HepG2 (cell line): ENCODE data around the gene FAHD2A. TPM values are rescaled to one million over a fixed set of nuclear protein-coding genes. Genes with fewer than 3 reads are reported as not detected.
A peak's percentile ranks its signal among the peaks of the same experiment; 100 is the strongest.

Experiments
- ATAC-seq: fragments of 200-7000 bp; cut with Tn5 transposase; 3 replicates; pipeline ENCODE4 v1.9.1; 2020; ENCODE audit warnings: mild to moderate bottlenecking, moderate library complexity
- BruUV-seq: library from RNA; stranded (reverse); fragments of 400-500 nt; replicated peaks from 2 replicates; lab custom pipeline; 2021; lab: Mats Ljungman, UMichigan
- CTCF ChIA-PET: fragments of 300-600 bp; formaldehyde crosslinking; extraction: SDS; loops from one replicate; lab custom pipeline; 2021; ENCODE audit warnings: low total read pairs, inconsistent platforms, low intra/inter-chr PET ratio; lab: Yijun Ruan, JAX
- POLR2A ChIA-PET: fragments of 350-600 bp; sonication (Branson Sonifier 250); formaldehyde crosslinking; loops from one replicate; lab custom pipeline; 2020; ENCODE audit warnings: antibody characterized with exemption, inconsistent platforms; lab: Yijun Ruan, JAX
- DNase-seq: peaks from one replicate; pipeline ENCODE4 v3.0.0-alpha.2; 2015; ENCODE audit warnings: low spot score
- FAIRE-seq: peaks from 3 replicates; lab custom pipeline; 2011; peaks lifted over from hg19 to GRCh38; lab: Jason Lieb, UNC
- H2AFZ ChIP-seq: one replicate; pipeline ENCODE4 v1.6.1; 2011; ENCODE audit warnings: low read length, inconsistent platforms
- H3K27ac ChIP-seq: fragments of 300-600 bp; 3 replicates; pipeline ENCODE4 v1.8.0; 2011; ENCODE audit warnings: mixed run types, mild to moderate bottlenecking, mixed read lengths, low read length, inconsistent platforms; ENCODE audit not compliant: insufficient read depth; ENCODE audit errors: extremely low read length
- H3K27me3 ChIP-seq, 2 experiments: fragments of 200-600 bp in 1 of 2; 2 replicates in 1 of 2; 3 replicates in 1 of 2; pipeline versions ENCODE4 v1.6.0 to v1.8.0; 2011; ENCODE audit warnings: low read length in 2 of 2, mild to moderate bottlenecking in 2 of 2, moderate library complexity in 2 of 2, inconsistent platforms in 1 of 2; ENCODE audit not compliant: insufficient read depth in 2 of 2, control insufficient read depth in 1 of 2
- H3K36me3 ChIP-seq, 2 experiments: fragments of 200-600 bp in 1 of 2; replicated peaks in 1 of 2; 2 replicates in 1 of 2; 3 replicates in 1 of 2; pipeline versions ENCODE4 v1.5.1 to v1.8.0; 2011; ENCODE audit warnings: low read length in 2 of 2, inconsistent platforms in 1 of 2; ENCODE audit not compliant: insufficient read depth in 2 of 2, control insufficient read depth in 1 of 2
- H3K4me1 ChIP-seq: 2 replicates; pipeline ENCODE4 v1.5.1; 2012; ENCODE audit warnings: low read length, inconsistent platforms; ENCODE audit not compliant: insufficient read depth
- H3K4me2 ChIP-seq: 2 replicates; pipeline ENCODE4 v1.6.0; 2011; ENCODE audit warnings: low read depth, low read length, inconsistent platforms
- H3K4me3 ChIP-seq, 3 experiments: fragments of 200-600 bp in 1 of 3; sonication (generic), shearing (Covaris generic) in 1 of 3; replicated peaks in 1 of 3; 2 replicates each; pipeline ENCODE4 v1.5.1; 2011 to 2016; ENCODE audit warnings: low read length in 3 of 3, inconsistent platforms in 2 of 3, low read depth in 2 of 3, mild to moderate bottlenecking in 2 of 3, control low read depth in 1 of 3, mixed read lengths in 1 of 3; ENCODE audit not compliant: insufficient read depth in 1 of 3
- H3K79me2 ChIP-seq: one replicate; pipeline ENCODE4 v1.6.1; 2011; ENCODE audit warnings: low read length, inconsistent platforms; ENCODE audit not compliant: insufficient read depth
- H3K9ac ChIP-seq: 2 replicates; pipeline ENCODE4 v1.6.0; 2011; ENCODE audit warnings: mild to moderate bottlenecking, low read depth, low read length, inconsistent platforms; ENCODE audit not compliant: insufficient read depth
- H3K9me3 ChIP-seq: 2 replicates; pipeline ENCODE4 v1.5.1; 2012; ENCODE audit warnings: mild to moderate bottlenecking, low read length
- H4K20me1 ChIP-seq: 2 replicates; pipeline ENCODE4 v1.6.0; 2011; ENCODE audit warnings: inconsistent platforms, mild to moderate bottlenecking, low read length, moderate library complexity; ENCODE audit not compliant: insufficient read depth
- CAMTA2 ChIP-seq: sonication (generic); formaldehyde crosslinking; IDR thresholded peaks from 2 replicates; pipeline ENCODE4 v1.4.0; 2020; ENCODE audit warnings: mild to moderate bottlenecking, missing genetic modification reagents, borderline replicate concordance
- GABPB1 ChIP-seq: IDR thresholded peaks from 2 replicates; pipeline ENCODE4 v1.6.1; 2016; ENCODE audit warnings: mild to moderate bottlenecking, missing genetic modification reagents, moderate library complexity, missing compliant biosample characterization
- JARID2 ChIP-seq: sonication (generic); formaldehyde crosslinking; IDR thresholded peaks from 2 replicates; pipeline ENCODE4 v1.8.1; 2023; ENCODE audit warnings: missing genetic modification reagents, inconsistent platforms; ENCODE audit not compliant: insufficient replicate concordance
- KLF11 ChIP-seq: IDR thresholded peaks from 2 replicates; pipeline ENCODE4 v1.6.1; 2016; ENCODE audit warnings: missing compliant biosample characterization
- NFYB ChIP-seq: sonication (generic); formaldehyde crosslinking; IDR thresholded peaks from 2 replicates; pipeline ENCODE4 v1.4.0; 2020; ENCODE audit warnings: missing genetic modification reagents
- NR3C1 ChIP-seq: sonication (generic); formaldehyde crosslinking; IDR thresholded peaks from 2 replicates; pipeline ENCODE4 v1.4.0; 2020; ENCODE audit warnings: missing genetic modification reagents
- PAF1 ChIP-seq: IDR thresholded peaks from 2 replicates; pipeline ENCODE4 v1.6.1; 2016; ENCODE audit warnings: missing genetic modification reagents, missing compliant biosample characterization
- PHF8 ChIP-seq: sonication (generic); formaldehyde crosslinking; IDR thresholded peaks from 2 replicates; pipeline ENCODE4 v1.5.0; 2020; ENCODE audit warnings: missing genetic modification reagents
- RNF2 ChIP-seq: fragments of 450-650 bp; conservative IDR thresholded peaks from 2 replicates; pipeline ENCODE4 v1.6.1; 2016; ENCODE audit warnings: low read depth
- SALL1 ChIP-seq: sonication (generic); formaldehyde crosslinking; IDR thresholded peaks from 2 replicates; pipeline ENCODE4 v1.8.0; 2022; ENCODE audit warnings: mild to moderate bottlenecking, missing genetic modification reagents
- ZBTB42 ChIP-seq: sonication (generic); formaldehyde crosslinking; IDR thresholded peaks from 2 replicates; pipeline ENCODE4 v1.5.0; 2020; ENCODE audit warnings: mild to moderate bottlenecking, missing genetic modification reagents
- ZMYM3 ChIP-seq: sonication (generic); formaldehyde crosslinking; IDR thresholded peaks from 2 replicates; pipeline ENCODE4 v1.5.1; 2020; ENCODE audit warnings: mild to moderate bottlenecking, missing genetic modification reagents
- ZSCAN21 ChIP-seq: sonication (generic); formaldehyde crosslinking; IDR thresholded peaks from 2 replicates; pipeline ENCODE4 v1.8.0; 2022; ENCODE audit warnings: mild to moderate bottlenecking, missing genetic modification reagents, moderate library complexity, borderline replicate concordance
- WGBS: methylation state at CpG from one replicate; pipeline ENCODE4 v1.1.6; 2017; ENCODE audit warnings: low lambda C conversion rate; 5-methylcytosine and 5-hydroxymethylcytosine counted together
- in situ Hi-C: cut with HindIII; loops from 2 replicates; pipeline ENCODE4 v1.10.0; 2017; ENCODE audit warnings: low pct_unique_long_range_greater_than_20kb; ENCODE audit not compliant: extremely low pct_ligation_motif_present
- intact Hi-C: fragments of 100-400 bp; cut with micrococcal nuclease; formaldehyde crosslinking; loops from one replicate; pipeline ENCODE4 v1.10.0; 2022; ENCODE audit not compliant: unreplicated experiment
- polyA plus RNA-seq, 8 experiments: library from polyadenylated mRNA; depleted of rRNA in 3 of 8; stranded (reverse) in 7 of 8; unstranded in 1 of 8; fragments of >200 nt; fragmentation: Illumina TruSeq in 4 of 8; extraction: Trizol in 4 of 8; gene quantifications; 2 replicates each; pipeline versions ENCODE4 v1.2.1 to v1.2.3, GENCODE V29; 2011 to 2016; ENCODE audit warnings: low read depth in 4 of 8, missing spikeins in 1 of 8, mixed read lengths in 1 of 8; ENCODE audit not compliant: insufficient read depth in 1 of 8
- total RNA-seq, 5 experiments: library from RNA; depleted of rRNA; stranded (reverse); fragments of >200 nt; fragmentation: Illumina TruSeq; extraction: Trizol; gene quantifications; 2 replicates each; pipeline ENCODE4 v1.2.3, GENCODE V29; 2016; ENCODE audit warnings: low read depth in 1 of 5
- TF ChIP-seq, protein P1 (sequence below): sonication (generic); formaldehyde crosslinking; conservative IDR thresholded peaks from 2 replicates; pipeline ENCODE4 v1.4.0; 2020; ENCODE audit warnings: missing genetic modification reagents
- TF ChIP-seq, protein P2 (sequence below): sonication (generic); formaldehyde crosslinking; IDR thresholded peaks from 2 replicates; pipeline ENCODE4 v1.5.0; 2020; ENCODE audit warnings: mild to moderate bottlenecking, missing genetic modification reagents, moderate library complexity
- TF ChIP-seq, protein P3 (sequence below): sonication (generic); formaldehyde crosslinking; IDR thresholded peaks from 2 replicates; pipeline ENCODE4 v1.4.0; 2020; ENCODE audit warnings: missing genetic modification reagents; ENCODE audit errors: not compliant biosample characterization
- TF ChIP-seq, protein P4 (sequence below): sonication (generic); formaldehyde crosslinking; IDR thresholded peaks from 2 replicates; pipeline ENCODE4 v1.4.0; 2020; ENCODE audit warnings: low read depth, mild to moderate bottlenecking, missing genetic modification reagents

FAHD2A gene
- total and polyA plus RNA-seq, 2 of the 13 experiments (the other 11 are each of a cell fraction or from before 2014, with no cell fraction given): 34.0 to 44.2 TPM

DNA sequence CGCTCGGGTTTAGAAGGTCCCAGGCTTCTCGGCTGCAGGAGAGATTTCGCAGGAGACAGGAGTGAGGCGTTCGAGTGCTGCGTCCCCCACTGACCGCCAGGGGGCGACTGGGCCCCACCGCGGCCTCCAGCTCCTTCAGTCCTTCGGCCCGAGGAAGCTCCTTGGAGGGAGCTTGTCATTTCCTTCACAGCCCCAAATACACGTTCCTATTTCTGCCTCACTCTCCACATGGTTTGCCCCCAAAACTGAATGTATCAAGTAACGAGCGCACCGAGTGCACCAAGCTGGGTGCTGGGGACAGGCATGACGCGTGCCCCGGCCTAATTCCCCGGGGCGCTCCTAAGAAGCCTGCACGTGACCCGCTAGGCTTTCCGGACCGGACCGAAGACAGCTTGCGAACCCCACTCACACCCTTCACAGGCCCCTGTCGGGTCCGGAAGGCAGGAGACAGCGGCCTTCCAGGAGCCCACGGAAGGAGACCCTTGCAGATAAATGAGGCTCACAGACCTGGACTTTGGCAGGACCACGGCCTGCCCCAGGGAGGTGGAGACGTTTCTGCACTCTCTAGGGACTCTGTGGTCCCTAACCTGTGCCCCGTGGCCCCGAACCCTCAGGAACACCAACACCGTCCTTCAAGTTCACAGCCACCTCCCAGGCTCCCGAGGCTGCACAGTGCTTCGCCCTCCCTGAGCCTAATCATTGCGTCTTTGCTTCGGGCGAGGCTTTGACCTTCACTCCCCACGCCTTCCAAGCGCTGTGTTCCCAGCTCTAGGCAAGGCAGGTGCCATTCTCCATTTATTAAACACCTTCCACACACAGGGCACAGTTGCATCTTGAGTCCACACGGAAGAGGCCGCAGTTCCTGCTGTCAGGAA lies 13.0 kb upstream of the FAHD2A start:
- no TSS peak for BruUV-seq
- Histone ChIP-seq H3K27ac (peak overlapping the region; percentile 60), H3K9ac (0 out of 2 replicates have a peak overlapping the region, but pooled peaks have one; percentile 4)
- TF ChIP-seq PAF1 (no peak), CAMTA2 (0 out of 2 replicates have a peak, but pooled peaks have one; percentile 21), NFYB (CRISPR knock-in tag) (no peak), SALL1 (CRISPR knock-in tag) (peak; percentile 33; the same call in 1 of the 2 replicates), ZMYM3 (0 out of 2 replicates have a peak, but pooled peaks have one; percentile 36), RNF2 (no peak), PHF8 (CRISPR knock-in tag) (0 out of 2 replicates have a peak, but pooled peaks have one; percentile 15), NR3C1 (CRISPR knock-in tag) (no peak), KLF11 (no peak; the same call in 1 of the 2 replicates), ZSCAN21 (CRISPR knock-in tag) (no peak), ZBTB42 (CRISPR knock-in tag) (0 out of 2 replicates have a peak, but pooled peaks have one; percentile 28), GABPB1 (CRISPR knock-in tag) (peak; percentile 32; the same call in 1 of the 2 replicates), JARID2 (CRISPR knock-in tag) (peak; percentile 56)
- TF ChIP-seq, protein P1, sequence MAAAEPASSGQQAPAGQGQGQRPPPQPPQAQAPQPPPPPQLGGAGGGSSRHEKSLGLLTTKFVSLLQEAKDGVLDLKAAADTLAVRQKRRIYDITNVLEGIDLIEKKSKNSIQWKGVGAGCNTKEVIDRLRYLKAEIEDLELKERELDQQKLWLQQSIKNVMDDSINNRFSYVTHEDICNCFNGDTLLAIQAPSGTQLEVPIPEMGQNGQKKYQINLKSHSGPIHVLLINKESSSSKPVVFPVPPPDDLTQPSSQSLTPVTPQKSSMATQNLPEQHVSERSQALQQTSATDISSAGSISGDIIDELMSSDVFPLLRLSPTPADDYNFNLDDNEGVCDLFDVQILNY (CRISPR knock-in tag): no peak
- TF ChIP-seq, protein P2, sequence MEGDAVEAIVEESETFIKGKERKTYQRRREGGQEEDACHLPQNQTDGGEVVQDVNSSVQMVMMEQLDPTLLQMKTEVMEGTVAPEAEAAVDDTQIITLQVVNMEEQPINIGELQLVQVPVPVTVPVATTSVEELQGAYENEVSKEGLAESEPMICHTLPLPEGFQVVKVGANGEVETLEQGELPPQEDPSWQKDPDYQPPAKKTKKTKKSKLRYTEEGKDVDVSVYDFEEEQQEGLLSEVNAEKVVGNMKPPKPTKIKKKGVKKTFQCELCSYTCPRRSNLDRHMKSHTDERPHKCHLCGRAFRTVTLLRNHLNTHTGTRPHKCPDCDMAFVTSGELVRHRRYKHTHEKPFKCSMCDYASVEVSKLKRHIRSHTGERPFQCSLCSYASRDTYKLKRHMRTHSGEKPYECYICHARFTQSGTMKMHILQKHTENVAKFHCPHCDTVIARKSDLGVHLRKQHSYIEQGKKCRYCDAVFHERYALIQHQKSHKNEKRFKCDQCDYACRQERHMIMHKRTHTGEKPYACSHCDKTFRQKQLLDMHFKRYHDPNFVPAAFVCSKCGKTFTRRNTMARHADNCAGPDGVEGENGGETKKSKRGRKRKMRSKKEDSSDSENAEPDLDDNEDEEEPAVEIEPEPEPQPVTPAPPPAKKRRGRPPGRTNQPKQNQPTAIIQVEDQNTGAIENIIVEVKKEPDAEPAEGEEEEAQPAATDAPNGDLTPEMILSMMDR (CRISPR knock-in tag): peak; percentile 88
- TF ChIP-seq, protein P3, sequence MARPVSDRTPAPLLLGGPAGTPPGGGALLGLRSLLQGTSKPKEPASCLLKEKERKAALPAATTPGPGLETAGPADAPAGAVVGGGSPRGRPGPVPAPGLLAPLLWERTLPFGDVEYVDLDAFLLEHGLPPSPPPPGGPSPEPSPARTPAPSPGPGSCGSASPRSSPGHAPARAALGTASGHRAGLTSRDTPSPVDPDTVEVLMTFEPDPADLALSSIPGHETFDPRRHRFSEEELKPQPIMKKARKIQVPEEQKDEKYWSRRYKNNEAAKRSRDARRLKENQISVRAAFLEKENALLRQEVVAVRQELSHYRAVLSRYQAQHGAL (CRISPR knock-in tag): no peak
- TF ChIP-seq, protein P4, sequence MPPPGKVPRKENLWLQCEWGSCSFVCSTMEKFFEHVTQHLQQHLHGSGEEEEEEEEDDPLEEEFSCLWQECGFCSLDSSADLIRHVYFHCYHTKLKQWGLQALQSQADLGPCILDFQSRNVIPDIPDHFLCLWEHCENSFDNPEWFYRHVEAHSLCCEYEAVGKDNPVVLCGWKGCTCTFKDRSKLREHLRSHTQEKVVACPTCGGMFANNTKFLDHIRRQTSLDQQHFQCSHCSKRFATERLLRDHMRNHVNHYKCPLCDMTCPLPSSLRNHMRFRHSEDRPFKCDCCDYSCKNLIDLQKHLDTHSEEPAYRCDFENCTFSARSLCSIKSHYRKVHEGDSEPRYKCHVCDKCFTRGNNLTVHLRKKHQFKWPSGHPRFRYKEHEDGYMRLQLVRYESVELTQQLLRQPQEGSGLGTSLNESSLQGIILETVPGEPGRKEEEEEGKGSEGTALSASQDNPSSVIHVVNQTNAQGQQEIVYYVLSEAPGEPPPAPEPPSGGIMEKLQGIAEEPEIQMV (CRISPR knock-in tag): peak; percentile 33; the same call in 1 of the 2 replicates

More for the DNA sequence above, 13.0 kb upstream of the FAHD2A start:
- intact Hi-C loops (loop anchor here (1.0 kb wide), 1 partner anchor 340 kb away; no protein-coding TSS in a partner anchor), in situ Hi-C loops (no loop called here)
- FAIRE-seq (no peak), ATAC-seq (peak; percentile 38), DNase-seq (no peak)
- Histone ChIP-seq H3K4me2 (peak overlapping the region; percentile 56), H4K20me1 (no peaks in the 10 kb centered on the region), H3K79me2 (no peaks in the 10 kb centered on the region), H3K4me1 (peaks cover 65% of the 10 kb centered on the region), H2AFZ (no peak overlapping the region), H3K9me3 (no peaks in the 10 kb centered on the region), H3K36me3 (no peaks in the 10 kb centered on the region), H3K4me3 (peak overlapping the region in 1 of 3 experiments; percentile 34; a peak in 1 of 6 replicates), H3K27me3 (no peaks in the 10 kb centered on the region)
- 81% methylated on average over 35 of the region's 46 CpGs for WGBS
- ChIA-PET POLR2A (interaction anchor here (1.0 to 7.7 kb wide), 2 partner anchors 13 to 28 kb away, joined by 3 to 110 read pairs; partner anchors contain the start of gene FAHD2A), CTCF (interaction anchor here (0.8 to 1.9 kb wide), 2 partner anchors 14 to 339 kb away, joined by 3 to 9 read pairs; partner anchors contain the start of gene FAHD2A)
